PFSK-1 (cell line): ENCODE measurements around the gene ATF6.

ENCODE experiments used
- FOXP2 ChIP-seq: optimal IDR thresholded peaks from 2 replicates; pipeline ENCODE3; 2011; ENCODE audit warnings: borderline replicate concordance, control low read depth, inconsistent platforms; ENCODE audit not compliant: insufficient read depth; ENCODE audit errors: extremely low read length, extremely low read depth
- POLR2AphosphoS5 ChIP-seq: IDR thresholded peaks from 2 replicates; pipeline ENCODE4 v1.6.1; 2012; ENCODE audit warnings: low read depth, mild to moderate bottlenecking, control low read depth, low read length, moderate library complexity
- SIN3A ChIP-seq: IDR thresholded peaks from 2 replicates; pipeline ENCODE4 v1.6.1; 2012; ENCODE audit warnings: mild to moderate bottlenecking, low read length, moderate library complexity, borderline replicate concordance; ENCODE audit not compliant: insufficient read depth
- TAF1 ChIP-seq: IDR thresholded peaks from 2 replicates; pipeline ENCODE4 v1.6.1; 2012; ENCODE audit warnings: low read length, control low read depth, borderline replicate concordance; ENCODE audit not compliant: insufficient read depth
- TF ChIP-seq, protein P1 (sequence below), 2 experiments: IDR thresholded peaks; 2 replicates each; pipeline versions ENCODE4 v1.6.1 to v1.8.0; 2011 to 2012; ENCODE audit warnings: low read depth in 2 of 2, low read length in 2 of 2, control low read depth in 1 of 2, inconsistent platforms in 1 of 2, mild to moderate bottlenecking in 1 of 2, moderate library complexity in 1 of 2; ENCODE audit not compliant: insufficient read depth in 1 of 2

DNA sequence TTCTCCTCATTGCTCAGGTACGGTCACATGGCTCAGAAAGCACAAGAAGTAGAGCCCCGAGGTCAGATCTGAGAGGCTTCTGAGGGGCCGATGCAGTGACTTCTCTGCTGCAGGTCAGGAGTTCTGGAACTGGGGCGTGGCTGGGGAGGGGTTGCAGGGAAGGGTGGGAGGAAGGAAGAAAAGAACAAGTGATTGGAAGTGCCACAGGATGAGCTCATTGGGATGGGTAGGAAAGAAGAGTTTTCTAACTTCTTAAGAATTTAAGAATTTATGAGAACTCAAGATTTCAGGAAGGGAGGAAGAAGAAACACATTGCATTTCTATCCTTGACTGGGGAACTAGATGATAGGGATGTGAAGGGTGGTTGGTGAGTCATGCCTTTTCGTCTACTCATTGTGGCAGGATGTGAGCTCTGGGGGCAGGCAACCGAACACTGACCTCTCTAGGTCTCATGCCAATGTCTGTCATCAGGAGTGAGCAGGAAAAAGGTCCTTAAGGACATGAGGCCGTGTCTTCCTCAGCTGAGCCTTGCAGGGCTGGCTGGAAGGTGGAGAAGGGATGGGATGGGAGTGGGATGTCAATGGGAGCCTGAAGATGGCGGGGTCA, 44.3 kb upstream of the ATF6 start:
- TF ChIP-seq POLR2AphosphoS5 (no peak), TAF1 (no peak), SIN3A (no peak), FOXP2 (no peak)
- TF ChIP-seq, protein P1, sequence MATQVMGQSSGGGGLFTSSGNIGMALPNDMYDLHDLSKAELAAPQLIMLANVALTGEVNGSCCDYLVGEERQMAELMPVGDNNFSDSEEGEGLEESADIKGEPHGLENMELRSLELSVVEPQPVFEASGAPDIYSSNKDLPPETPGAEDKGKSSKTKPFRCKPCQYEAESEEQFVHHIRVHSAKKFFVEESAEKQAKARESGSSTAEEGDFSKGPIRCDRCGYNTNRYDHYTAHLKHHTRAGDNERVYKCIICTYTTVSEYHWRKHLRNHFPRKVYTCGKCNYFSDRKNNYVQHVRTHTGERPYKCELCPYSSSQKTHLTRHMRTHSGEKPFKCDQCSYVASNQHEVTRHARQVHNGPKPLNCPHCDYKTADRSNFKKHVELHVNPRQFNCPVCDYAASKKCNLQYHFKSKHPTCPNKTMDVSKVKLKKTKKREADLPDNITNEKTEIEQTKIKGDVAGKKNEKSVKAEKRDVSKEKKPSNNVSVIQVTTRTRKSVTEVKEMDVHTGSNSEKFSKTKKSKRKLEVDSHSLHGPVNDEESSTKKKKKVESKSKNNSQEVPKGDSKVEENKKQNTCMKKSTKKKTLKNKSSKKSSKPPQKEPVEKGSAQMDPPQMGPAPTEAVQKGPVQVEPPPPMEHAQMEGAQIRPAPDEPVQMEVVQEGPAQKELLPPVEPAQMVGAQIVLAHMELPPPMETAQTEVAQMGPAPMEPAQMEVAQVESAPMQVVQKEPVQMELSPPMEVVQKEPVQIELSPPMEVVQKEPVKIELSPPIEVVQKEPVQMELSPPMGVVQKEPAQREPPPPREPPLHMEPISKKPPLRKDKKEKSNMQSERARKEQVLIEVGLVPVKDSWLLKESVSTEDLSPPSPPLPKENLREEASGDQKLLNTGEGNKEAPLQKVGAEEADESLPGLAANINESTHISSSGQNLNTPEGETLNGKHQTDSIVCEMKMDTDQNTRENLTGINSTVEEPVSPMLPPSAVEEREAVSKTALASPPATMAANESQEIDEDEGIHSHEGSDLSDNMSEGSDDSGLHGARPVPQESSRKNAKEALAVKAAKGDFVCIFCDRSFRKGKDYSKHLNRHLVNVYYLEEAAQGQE (IDR thresholded peaks at IDR 0.05; ENCODE audit: insufficient read depth in 1 of 2, low read depth in 2 of 2, low read length in 2 of 2) = no peak
